ENCODE results near the gene AMFR.

AMFR gene

DNA sequence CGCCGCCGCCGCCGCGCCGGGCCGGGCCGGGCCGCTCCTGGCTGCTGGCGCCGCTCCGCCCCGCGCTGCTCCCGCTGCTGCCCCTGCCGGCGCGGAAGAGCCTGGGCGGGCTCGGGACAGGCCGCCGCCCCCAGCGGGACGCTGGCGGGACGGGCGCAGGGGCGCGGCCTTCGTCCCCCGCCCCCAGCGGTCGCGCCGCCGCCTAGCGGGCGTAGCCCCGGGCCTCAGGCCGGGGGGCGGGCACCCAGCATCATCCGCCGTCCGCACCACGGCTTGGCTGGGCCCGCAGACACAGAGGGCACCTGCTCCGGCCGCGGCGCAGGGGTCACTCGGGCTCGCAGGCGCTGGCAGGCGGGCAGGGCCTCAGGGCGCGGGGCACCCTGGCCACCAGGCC is at the start of gene AMFR:
AMFR (minus strand) TSS at position 107 of the 394 bp plus-strand sequence. CDS start 218 bp downstream, outside the sequence.
- TF ChIP-seq, protein P1, sequence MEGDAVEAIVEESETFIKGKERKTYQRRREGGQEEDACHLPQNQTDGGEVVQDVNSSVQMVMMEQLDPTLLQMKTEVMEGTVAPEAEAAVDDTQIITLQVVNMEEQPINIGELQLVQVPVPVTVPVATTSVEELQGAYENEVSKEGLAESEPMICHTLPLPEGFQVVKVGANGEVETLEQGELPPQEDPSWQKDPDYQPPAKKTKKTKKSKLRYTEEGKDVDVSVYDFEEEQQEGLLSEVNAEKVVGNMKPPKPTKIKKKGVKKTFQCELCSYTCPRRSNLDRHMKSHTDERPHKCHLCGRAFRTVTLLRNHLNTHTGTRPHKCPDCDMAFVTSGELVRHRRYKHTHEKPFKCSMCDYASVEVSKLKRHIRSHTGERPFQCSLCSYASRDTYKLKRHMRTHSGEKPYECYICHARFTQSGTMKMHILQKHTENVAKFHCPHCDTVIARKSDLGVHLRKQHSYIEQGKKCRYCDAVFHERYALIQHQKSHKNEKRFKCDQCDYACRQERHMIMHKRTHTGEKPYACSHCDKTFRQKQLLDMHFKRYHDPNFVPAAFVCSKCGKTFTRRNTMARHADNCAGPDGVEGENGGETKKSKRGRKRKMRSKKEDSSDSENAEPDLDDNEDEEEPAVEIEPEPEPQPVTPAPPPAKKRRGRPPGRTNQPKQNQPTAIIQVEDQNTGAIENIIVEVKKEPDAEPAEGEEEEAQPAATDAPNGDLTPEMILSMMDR (IDR thresholded peaks at IDR 0.05; ENCODE audit: low read depth, low read length, missing control alignments): peak; percentile 3
- no peak for DNase-seq (ENCODE audit: extremely low read depth, low read depth)
- peak within 1 kb of the TSS; percentile 58 for H3K4me3 ChIP-seq (replicated peaks; ENCODE audit: low read depth, low read length)

- no peak overlapping the region for H3K4me3 ChIP-seq (replicated peaks; ENCODE audit: low read depth, low read length)
- no peak for DNase-seq (ENCODE audit: extremely low read depth, low read depth)
- TF ChIP-seq, protein P1 (IDR thresholded peaks at IDR 0.05; ENCODE audit: low read depth, low read length, missing control alignments): no peak
Observed at GRCh38 chr16:56470666-56471065, 45.3 kb upstream of the AMFR start.

- TF ChIP-seq, protein P1 (IDR thresholded peaks at IDR 0.05; ENCODE audit: low read depth, low read length, missing control alignments): no peak
Observed at GRCh38 chr16:56470232-56470631, 44.9 kb upstream of the AMFR start.

DNA sequence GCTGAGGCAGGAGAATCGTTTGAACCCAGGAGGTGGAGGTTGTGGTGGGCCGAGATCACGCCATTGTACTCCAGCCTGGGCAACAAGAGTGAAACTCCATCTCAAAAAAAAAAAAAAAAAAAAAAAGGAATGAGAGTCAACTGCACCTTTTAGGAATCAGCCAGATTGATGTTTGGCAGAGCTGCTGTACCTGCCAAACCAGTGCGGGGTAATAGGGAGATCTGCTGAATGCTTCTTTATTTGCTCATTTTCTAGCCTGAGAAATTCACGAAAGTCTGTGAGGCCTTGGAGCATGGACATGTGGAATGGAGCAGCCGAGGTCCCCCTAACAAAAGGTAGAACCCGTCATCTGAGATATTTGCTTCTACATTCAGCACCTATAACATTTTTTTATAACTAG is 44.4 kb upstream of the AMFR start:
- DNase-seq (ENCODE audit: extremely low read depth, low read depth): no peak
- H3K4me3 ChIP-seq (replicated peaks; ENCODE audit: low read depth, low read length): no peak overlapping the region
- TF ChIP-seq, protein P1 (IDR thresholded peaks at IDR 0.05; ENCODE audit: low read depth, low read length, missing control alignments): no peak

More at GRCh38 chr16:56470232-56470631, 44.9 kb upstream of the AMFR start:
- H3K4me3 ChIP-seq (replicated peaks; ENCODE audit: low read depth, low read length): no peak overlapping the region
- no peak for DNase-seq (ENCODE audit: extremely low read depth, low read depth)

DNA sequence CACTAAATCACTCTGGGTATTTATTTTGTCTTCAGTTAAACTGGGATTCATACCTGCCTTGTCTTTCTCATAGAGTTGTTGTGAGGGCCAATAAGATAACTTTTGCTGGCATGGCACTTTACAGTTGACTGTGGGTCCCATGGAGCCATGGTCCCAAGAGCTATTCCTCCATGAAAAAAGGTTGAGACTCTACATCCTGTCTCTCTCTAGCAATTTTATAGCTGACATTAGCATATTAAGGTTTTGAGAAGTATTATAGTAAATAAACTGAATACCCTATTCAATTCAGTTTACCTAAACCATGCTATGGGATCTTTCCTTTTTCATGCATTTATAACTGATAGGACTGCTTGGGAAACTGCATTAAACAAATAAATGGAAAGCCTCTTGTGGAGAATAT is 43.5 kb upstream of the AMFR start:
- H3K4me3 ChIP-seq (replicated peaks; ENCODE audit: low read depth, low read length): no peak overlapping the region
- TF ChIP-seq, protein P1 (IDR thresholded peaks at IDR 0.05; ENCODE audit: low read depth, low read length, missing control alignments): no peak
- no peak for DNase-seq (ENCODE audit: extremely low read depth, low read depth)

GRCh38 chr16:56466344-56466743 is 41.0 kb upstream of the AMFR start:
- DNase-seq (ENCODE audit: extremely low read depth, low read depth): no peak
- H3K4me3 ChIP-seq (replicated peaks; ENCODE audit: low read depth, low read length): no peak overlapping the region
- TF ChIP-seq, protein P1 (IDR thresholded peaks at IDR 0.05; ENCODE audit: low read depth, low read length, missing control alignments): no peak

DNA sequence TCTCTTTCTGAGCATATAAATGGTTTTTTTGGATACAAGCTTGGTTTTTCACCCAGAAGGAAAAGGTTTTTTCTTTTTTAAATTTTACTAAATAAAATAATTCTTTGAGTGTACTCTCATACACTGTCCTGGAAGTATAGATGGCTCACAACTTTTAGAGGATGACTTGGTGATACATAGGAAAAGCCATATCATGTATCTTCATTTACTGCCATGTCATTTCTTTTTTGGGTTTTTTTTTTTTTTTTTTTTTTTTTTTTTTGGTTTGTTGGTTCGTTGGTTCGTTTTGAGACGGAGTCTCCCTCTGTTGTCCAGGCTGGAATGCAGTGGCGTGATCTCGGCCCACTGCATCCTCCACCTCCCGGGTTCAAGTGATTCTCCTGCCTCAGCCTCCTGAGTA is 37.8 kb upstream of the AMFR start:
- DNase-seq (ENCODE audit: extremely low read depth, low read depth): no peak

More for the DNA sequence above, 37.8 kb upstream of the AMFR start:
- H3K4me3 ChIP-seq (replicated peaks; ENCODE audit: low read depth, low read length): no peak overlapping the region
- TF ChIP-seq, protein P1 (IDR thresholded peaks at IDR 0.05; ENCODE audit: low read depth, low read length, missing control alignments): no peak

All from HFF-Myc (cell line).